ENCODE results near the gene TREML2.
"Not testable (repeated sequence)": the region's sequence is repeated elsewhere in the genome, so short reads cannot be mapped to it uniquely, and the experiment has no call there.

The TREML2 gene

GRCh38 chr6:41200901-41201763 lies at the start of gene TREML2:
Gene TREML2 (minus strand): TSS chr6:41201149. CDS start chr6:41201008, 141 bp downstream.
- DNase-seq: no peak

GRCh38 chr6:41247882-41248705 lies 47.1 kb upstream of the TREML2 start:
- no peak for DNase-seq

GRCh38 chr6:41247288-41247865 lies 46.4 kb upstream of the TREML2 start:
- DNase-seq: no peak

GRCh38 chr6:41246529-41246928 lies 45.6 kb upstream of the TREML2 start:
- not testable (repeated sequence) for DNase-seq

GRCh38 chr6:41239467-41240159 lies 38.7 kb upstream of the TREML2 start:
- no peak for DNase-seq

- DNase-seq: no peak
Observed at GRCh38 chr6:41237128-41237527, 36.2 kb upstream of the TREML2 start.

- no peak for DNase-seq
Observed at GRCh38 chr6:41236276-41236675, 35.3 kb upstream of the TREML2 start.

GRCh38 chr6:41232667-41233066 lies 31.7 kb upstream of the TREML2 start:
- DNase-seq: no peak

- no peak for DNase-seq
Observed at GRCh38 chr6:41231246-41231645, 30.3 kb upstream of the TREML2 start.

- DNase-seq: no peak
Observed at GRCh38 chr6:41229721-41230120, 28.8 kb upstream of the TREML2 start.

GRCh38 chr6:41228616-41229015 lies 27.7 kb upstream of the TREML2 start:
- no peak for DNase-seq

- no peak for DNase-seq
Observed at GRCh38 chr6:41228096-41228495, 27.1 kb upstream of the TREML2 start, which contains the start of gene TREML4. Gene TREML4 (plus strand): TSS chr6:41228349. CDS start chr6:41228428, 79 bp downstream.

- DNase-seq: no peak
Observed at GRCh38 chr6:41226752-41227151, 25.8 kb upstream of the TREML2 start.

GRCh38 chr6:41224800-41225199 lies 23.9 kb upstream of the TREML2 start:
- no peak for DNase-seq

- DNase-seq: no peak
Observed at GRCh38 chr6:41222513-41222912, 21.6 kb upstream of the TREML2 start.

GRCh38 chr6:41222045-41222444 lies 21.1 kb upstream of the TREML2 start:
- DNase-seq: no peak

GRCh38 chr6:41216616-41217015 lies 15.7 kb upstream of the TREML2 start:
- DNase-seq: no peak

GRCh38 chr6:41215777-41216176 lies 14.8 kb upstream of the TREML2 start:
- no peak for DNase-seq

GRCh38 chr6:41214559-41215238 lies 13.8 kb upstream of the TREML2 start:
- DNase-seq: no peak

- no peak for DNase-seq
Observed at GRCh38 chr6:41209547-41210320, 8.8 kb upstream of the TREML2 start.

- no peak for DNase-seq
Observed at GRCh38 chr6:41208439-41209106, 7.6 kb upstream of the TREML2 start.
